ENCODE results near the gene PDLIM5. TPM values are rescaled to one million over a fixed set of nuclear protein-coding genes. Genes with fewer than 3 reads are reported as not detected.
"Not testable (repeated sequence)": the region's sequence is repeated elsewhere in the genome, so short reads cannot be mapped to it uniquely, and the experiment has no call there.

The PDLIM5 gene, protein sequence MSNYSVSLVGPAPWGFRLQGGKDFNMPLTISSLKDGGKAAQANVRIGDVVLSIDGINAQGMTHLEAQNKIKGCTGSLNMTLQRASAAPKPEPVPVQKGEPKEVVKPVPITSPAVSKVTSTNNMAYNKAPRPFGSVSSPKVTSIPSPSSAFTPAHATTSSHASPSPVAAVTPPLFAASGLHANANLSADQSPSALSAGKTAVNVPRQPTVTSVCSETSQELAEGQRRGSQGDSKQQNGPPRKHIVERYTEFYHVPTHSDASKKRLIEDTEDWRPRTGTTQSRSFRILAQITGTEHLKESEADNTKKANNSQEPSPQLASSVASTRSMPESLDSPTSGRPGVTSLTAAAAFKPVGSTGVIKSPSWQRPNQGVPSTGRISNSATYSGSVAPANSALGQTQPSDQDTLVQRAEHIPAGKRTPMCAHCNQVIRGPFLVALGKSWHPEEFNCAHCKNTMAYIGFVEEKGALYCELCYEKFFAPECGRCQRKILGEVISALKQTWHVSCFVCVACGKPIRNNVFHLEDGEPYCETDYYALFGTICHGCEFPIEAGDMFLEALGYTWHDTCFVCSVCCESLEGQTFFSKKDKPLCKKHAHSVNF
- total RNA-seq, result 100 to 1,000 TPM; 598 to 841 TPM

DNA sequence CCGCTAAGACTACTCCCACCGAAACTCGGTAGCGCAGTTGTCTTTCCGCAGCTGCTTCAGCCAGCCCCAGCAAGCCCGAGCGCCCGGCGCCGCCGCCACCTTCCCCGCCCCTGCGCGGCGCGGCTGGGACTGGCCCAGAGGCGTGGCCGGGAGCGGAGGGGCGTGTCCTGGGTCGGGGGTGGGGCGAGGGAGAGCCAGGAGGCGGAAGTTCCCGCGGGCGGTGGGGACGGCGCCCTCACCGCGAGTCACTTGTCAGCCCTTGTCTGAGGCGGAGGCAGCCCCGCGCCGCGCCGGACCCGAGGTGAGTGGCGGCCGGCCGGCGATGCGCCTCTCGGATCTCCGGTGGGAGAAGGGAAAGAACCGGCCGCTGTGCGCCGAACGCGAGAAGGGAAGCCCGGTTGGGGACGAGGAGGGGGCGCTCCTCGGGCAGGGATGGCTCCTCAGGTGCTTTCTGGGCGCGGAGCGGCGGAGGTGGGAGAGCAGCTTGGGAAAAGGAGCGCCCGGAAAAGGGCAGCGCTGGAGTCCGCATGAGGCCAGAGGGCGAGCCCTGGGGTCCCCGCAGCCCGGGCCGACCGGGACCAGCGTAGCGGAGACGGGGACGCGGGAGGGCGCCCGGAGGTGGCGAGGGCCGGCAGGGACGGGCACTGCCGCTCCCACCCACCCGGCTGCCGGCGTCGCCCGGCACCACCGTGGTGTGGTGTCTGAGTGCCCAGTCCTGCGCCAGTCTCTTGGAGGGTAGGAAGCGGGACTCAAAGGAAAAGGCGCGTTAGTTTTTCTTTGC, at the start of gene PDLIM5:
Gene PDLIM5, plus strand, starts transcription at position 248 of the 781 bp plus-strand sequence. CDS start 3,347 bp downstream, outside the sequence.
- DNase-seq (ENCODE audit: low spot score), result peak; percentile 90
- H3K4me1 ChIP-seq, result peaks cover 0 to 11% of the 10 kb centered on the region in 2 donors
- TF ChIP-seq, protein P1, sequence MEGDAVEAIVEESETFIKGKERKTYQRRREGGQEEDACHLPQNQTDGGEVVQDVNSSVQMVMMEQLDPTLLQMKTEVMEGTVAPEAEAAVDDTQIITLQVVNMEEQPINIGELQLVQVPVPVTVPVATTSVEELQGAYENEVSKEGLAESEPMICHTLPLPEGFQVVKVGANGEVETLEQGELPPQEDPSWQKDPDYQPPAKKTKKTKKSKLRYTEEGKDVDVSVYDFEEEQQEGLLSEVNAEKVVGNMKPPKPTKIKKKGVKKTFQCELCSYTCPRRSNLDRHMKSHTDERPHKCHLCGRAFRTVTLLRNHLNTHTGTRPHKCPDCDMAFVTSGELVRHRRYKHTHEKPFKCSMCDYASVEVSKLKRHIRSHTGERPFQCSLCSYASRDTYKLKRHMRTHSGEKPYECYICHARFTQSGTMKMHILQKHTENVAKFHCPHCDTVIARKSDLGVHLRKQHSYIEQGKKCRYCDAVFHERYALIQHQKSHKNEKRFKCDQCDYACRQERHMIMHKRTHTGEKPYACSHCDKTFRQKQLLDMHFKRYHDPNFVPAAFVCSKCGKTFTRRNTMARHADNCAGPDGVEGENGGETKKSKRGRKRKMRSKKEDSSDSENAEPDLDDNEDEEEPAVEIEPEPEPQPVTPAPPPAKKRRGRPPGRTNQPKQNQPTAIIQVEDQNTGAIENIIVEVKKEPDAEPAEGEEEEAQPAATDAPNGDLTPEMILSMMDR (IDR thresholded peaks at IDR 0.05), result no peak

DNA sequence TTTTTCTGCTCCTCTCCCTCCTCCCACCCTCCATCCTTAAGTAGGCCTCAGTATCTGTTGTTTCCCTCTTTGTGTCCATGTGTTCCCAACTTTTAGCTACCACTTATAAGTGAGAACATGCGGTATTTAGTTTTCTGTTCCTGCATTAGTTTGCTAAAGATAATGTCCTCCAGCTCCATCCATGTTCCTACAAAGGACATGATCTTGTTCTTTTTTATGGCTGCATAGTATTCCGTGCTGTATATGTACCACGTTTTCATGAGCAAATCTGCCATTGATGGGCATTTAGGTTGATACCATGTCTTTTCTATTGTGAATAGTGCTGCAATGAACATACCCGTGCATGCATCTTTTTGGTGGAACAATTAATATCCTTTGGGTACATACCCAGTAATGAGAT, 49.3 kb upstream of the PDLIM5 start:
- not testable (repeated sequence) for DNase-seq (ENCODE audit: low spot score); H3K27ac ChIP-seq; H3K9me3 ChIP-seq; H3K36me3 ChIP-seq; H3K27me3 ChIP-seq; H3K4me3 ChIP-seq
- peaks cover 0 to 16% of the 10 kb centered on the region in 2 donors for H3K4me1 ChIP-seq

More for the DNA sequence above, at the start of gene PDLIM5:
- no peaks in the 10 kb centered on the region for H3K9me3 ChIP-seq
- H3K36me3 ChIP-seq, result peaks cover 39% of the 10 kb centered on the region
- H3K27me3 ChIP-seq, result no peaks in the 10 kb centered on the region
- peak within 1 kb of the TSS; percentile 98 to 99 for H3K27ac ChIP-seq
- H3K4me3 ChIP-seq, result peak within 1 kb of the TSS; percentile 98 to 99

DNA sequence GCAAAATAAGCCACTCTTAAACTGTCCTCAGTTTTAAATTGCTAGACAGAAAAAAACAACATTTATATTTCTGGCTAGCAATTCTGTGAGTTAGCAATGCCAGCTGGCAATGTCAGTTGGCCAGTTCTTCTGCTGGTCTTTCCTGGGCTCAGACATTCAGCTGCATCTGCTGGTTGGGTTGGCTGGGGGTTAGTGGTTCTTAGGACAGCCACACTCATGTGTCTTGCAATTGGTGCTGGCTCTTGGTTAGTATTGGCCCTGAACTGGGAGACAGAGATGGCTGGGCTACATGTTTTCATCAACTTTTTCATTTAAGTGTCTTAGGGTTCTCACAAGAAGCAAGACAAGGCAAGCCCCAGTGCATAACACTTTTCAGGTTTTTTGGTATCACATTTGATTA, 48.0 kb upstream of the PDLIM5 start:
- TF ChIP-seq, protein P1 (IDR thresholded peaks at IDR 0.05), result no peak
- H3K4me3 ChIP-seq, result no peak overlapping the region
- DNase-seq (ENCODE audit: low spot score), result no peak
- no peaks in the 10 kb centered on the region for H3K27me3 ChIP-seq
- peaks cover 0 to 21% of the 10 kb centered on the region in 2 donors for H3K4me1 ChIP-seq
- no peaks in the 10 kb centered on the region for H3K36me3 ChIP-seq
- H3K9me3 ChIP-seq, result no peaks in the 10 kb centered on the region
- H3K27ac ChIP-seq, result peak overlapping the region in 1 of 2 donors; percentile 6

DNA sequence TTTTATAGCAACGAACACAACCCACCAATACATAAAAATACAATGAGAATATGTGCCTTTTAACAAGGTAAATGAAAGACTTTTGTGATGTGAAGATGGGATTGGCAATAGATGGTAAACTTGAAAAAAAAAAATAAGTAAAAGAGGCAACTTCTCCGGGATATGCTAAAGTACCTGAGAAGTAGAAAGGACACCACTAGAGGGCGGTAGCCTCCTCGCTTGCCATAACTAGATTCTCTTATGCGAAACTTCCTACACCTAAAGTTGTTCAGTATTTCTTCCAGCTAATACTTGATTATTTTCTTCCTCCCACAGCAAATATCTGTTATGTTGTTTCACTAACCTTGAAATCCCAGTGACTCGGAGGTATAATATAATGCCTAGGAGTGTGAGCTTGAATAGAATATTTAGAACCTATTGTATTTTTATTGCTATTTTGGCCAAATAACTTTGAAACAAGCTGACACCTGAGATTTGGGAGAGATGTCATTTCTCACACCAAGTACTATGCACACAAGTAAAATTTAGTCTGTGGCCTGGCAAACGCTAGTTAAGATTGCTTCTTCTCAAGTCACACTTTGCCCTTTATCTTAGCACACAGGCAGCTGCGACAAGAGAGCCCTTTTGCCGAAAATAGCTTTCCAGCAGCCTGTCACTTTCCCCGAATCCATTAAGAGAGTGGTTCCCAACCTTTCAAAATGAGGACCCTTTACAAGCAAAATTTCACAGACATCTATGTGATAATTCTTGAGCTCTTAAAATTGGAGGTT, 44.9 kb upstream of the PDLIM5 start:
- H3K27me3 ChIP-seq, result no peaks in the 10 kb centered on the region
- DNase-seq (ENCODE audit: low spot score), result peak; percentile 81
- H3K27ac ChIP-seq, result peak overlapping the region; percentile 79 to 81
- TF ChIP-seq, protein P1 (IDR thresholded peaks at IDR 0.05), result peak; percentile 89 to 90
- no peaks in the 10 kb centered on the region for H3K36me3 ChIP-seq
- H3K4me3 ChIP-seq, result peak overlapping the region in 1 of 2 donors; percentile 1
- no peaks in the 10 kb centered on the region for H3K9me3 ChIP-seq
- peaks cover 0 to 46% of the 10 kb centered on the region in 2 donors for H3K4me1 ChIP-seq

DNA sequence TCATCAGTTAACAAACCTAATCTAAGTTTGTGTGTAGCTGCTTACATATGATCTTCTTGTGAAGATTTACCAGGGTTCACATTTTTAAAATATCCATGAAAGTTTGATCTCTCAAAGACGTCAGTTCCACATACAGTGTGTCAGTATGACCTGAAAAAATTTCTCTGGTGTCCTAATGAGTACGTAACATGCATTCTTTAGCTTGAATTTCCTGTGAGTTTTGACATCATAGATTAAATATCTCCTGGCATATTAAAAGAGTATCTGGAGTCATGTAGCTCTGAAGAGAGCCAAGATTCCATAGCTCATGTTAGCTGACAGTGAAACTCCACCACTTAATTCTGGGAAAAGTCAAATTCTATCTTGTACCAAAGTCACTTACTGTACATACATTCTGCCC, 43.9 kb upstream of the PDLIM5 start:
- TF ChIP-seq, protein P1 (IDR thresholded peaks at IDR 0.05), result no peak
- Histone ChIP-seq H3K4me1 (peaks cover 0 to 56% of the 10 kb centered on the region in 2 donors), H3K27me3 (no peaks in the 10 kb centered on the region), H3K27ac (peak overlapping the region; percentile 79 to 81), H3K9me3 (no peaks in the 10 kb centered on the region), H3K36me3 (no peaks in the 10 kb centered on the region), H3K4me3 (no peak overlapping the region)
- DNase-seq (ENCODE audit: low spot score), result no peak

Data from right atrium auricular region (tissue), 2 donors.